ENCODE results near the gene HAT1. TPM values are rescaled to one million over a fixed set of nuclear protein-coding genes. Genes with fewer than 3 reads are reported as not detected.

HAT1 gene
- total and polyA plus RNA-seq, 2 of the 4 experiments (the other 2 are of a cell fraction), result 24.4 to 42.1 TPM

GRCh38 chr2:171956135-171956825 is 34.0 kb downstream of the HAT1 start:
- Histone ChIP-seq H3K4me3 (ENCODE audit: insufficient read depth, low read depth, low read length) (no peak overlapping the region), H4K5ac (ENCODE audit: low read depth, low read length) (no peak overlapping the region), H3K23ac (ENCODE audit: low read depth, low read length) (no peak overlapping the region), H3K9me1 (ENCODE audit: insufficient read depth, low read length) (peaks cover 11% of the 10 kb centered on the region), H2BK120ac (ENCODE audit: low read depth, low read length) (no peak overlapping the region), H2BK5ac (ENCODE audit: low read depth, low read length, poor library complexity, severe bottlenecking) (no peak overlapping the region), H2BK20ac (ENCODE audit: low read depth, low read length) (no peak overlapping the region), H3K18ac (ENCODE audit: low read depth, low read length) (no peak overlapping the region), H2AK5ac (ENCODE audit: low read depth, low read length) (peak overlapping the region; percentile 82; the same call in 1 of the 2 replicates), H3K4ac (ENCODE audit: low read depth, low read length) (no peak overlapping the region), H3K27ac (ENCODE audit: insufficient read depth, low read length) (no peak overlapping the region), H4K91ac (ENCODE audit: insufficient read depth, low read depth, low read length) (no peak overlapping the region), H3K79me1 (ENCODE audit: low read depth in 1 of 2, low read length in 2 of 2) (peaks cover 15 to 44% of the 10 kb centered on the region in 2 experiments), H3K9ac (ENCODE audit: low read depth, low read length) (no peak overlapping the region), H2AFZ (replicated peaks; ENCODE audit: low read length, poor library complexity) (no peak overlapping the region), H2AK9ac (replicated peaks; ENCODE audit: low read depth, low read length, poor library complexity) (no peak overlapping the region), H3K27me3 (ENCODE audit: control insufficient read depth, insufficient read depth, low read length) (no peaks in the 10 kb centered on the region), H4K8ac (ENCODE audit: low read depth in 2 of 2, low read length in 2 of 2) (no peak overlapping the region), H3K4me1 (ENCODE audit: control insufficient read depth, insufficient read depth, low read length) (peaks cover 16% of the 10 kb centered on the region), H3K56ac (ENCODE audit: extremely low read depth, insufficient read depth, low read length) (no peak overlapping the region), H3K36me3 (ENCODE audit: control insufficient read depth, insufficient read depth, low read length) (peaks cover 6% of the 10 kb centered on the region; the same call in 1 of the 2 replicates), H3K4me2 (ENCODE audit: low read depth, low read length) (no peak overlapping the region), H2BK15ac (ENCODE audit: low read depth, low read length) (no peak overlapping the region), H3K14ac (replicated peaks; ENCODE audit: low read depth, low read length) (0 out of 2 replicates have a peak overlapping the region, but pooled peaks have one; percentile 24), H4K20me1 (ENCODE audit: insufficient read depth, low read length) (no peaks in the 10 kb centered on the region; the same call in 1 of the 2 replicates), H3K9me3 (ENCODE audit: control insufficient read depth, insufficient read depth, low read length) (0 out of 2 replicates have a peak, but pooled peaks cover 1% of the 10 kb centered on the region)
- TF ChIP-seq MAFK (IDR thresholded peaks at IDR 0.05; ENCODE audit: low read depth, low read length), result no peak
- no peak for TF ChIP-seq POLR2A (IDR thresholded peaks at IDR 0.05; ENCODE audit: low read depth, low read length)
- no peak for TF ChIP-seq RAD21 (IDR thresholded peaks at IDR 0.05; ENCODE audit: low read length)
- no peak for TF ChIP-seq CHD1 (IDR thresholded peaks at IDR 0.05; ENCODE audit: low read depth, low read length)
- TF ChIP-seq BHLHE40 (IDR thresholded peaks at IDR 0.05; ENCODE audit: low read depth, low read length), result no peak
- WGBS, 2 experiments (ENCODE audit: extremely low coverage in 2 of 2, insufficient read length in 1 of 2), result no CpG with 5 or more reads among the region's 7 CpGs
- CTCF ChIA-PET, result no interaction called here
- ATAC-seq (ENCODE audit: low read depth) (no peak), DNase-seq (no peak)
- dilution Hi-C loops (cut with HindIII; ENCODE audit: low sequenced_read_pairs, unreplicated experiment), result no loop called here
- intact Hi-C loops (cut with micrococcal nuclease), result no loop called here
- in situ Hi-C loops (cut with MboI; ENCODE audit: low sequenced_read_pairs), result no loop called here
- no TSS peak for BruUV-seq (replicated peaks)
- POLR2A ChIA-PET (ENCODE audit: unreplicated experiment), result no interaction called here

Measured in IMR-90 (cell line).